HK-2 (cell line): ENCODE data around the gene KIAA0753.
"Not testable (repeated sequence)": the region's sequence is repeated elsewhere in the genome, so short reads cannot be mapped to it uniquely, and the experiment has no call there.

ENCODE experiments used
- DNase-seq: peaks from one replicate; pipeline ENCODE4 v3.0.0-alpha.2; 2018; ENCODE audit not compliant: unreplicated experiment

KIAA0753 gene

GRCh38 chr17:6596941-6597340 lies 43.6 kb downstream of the KIAA0753 start:
- no peak for DNase-seq

- no peak for DNase-seq
Measured at GRCh38 chr17:6596511-6596910, 44.0 kb downstream of the KIAA0753 start.

DNA sequence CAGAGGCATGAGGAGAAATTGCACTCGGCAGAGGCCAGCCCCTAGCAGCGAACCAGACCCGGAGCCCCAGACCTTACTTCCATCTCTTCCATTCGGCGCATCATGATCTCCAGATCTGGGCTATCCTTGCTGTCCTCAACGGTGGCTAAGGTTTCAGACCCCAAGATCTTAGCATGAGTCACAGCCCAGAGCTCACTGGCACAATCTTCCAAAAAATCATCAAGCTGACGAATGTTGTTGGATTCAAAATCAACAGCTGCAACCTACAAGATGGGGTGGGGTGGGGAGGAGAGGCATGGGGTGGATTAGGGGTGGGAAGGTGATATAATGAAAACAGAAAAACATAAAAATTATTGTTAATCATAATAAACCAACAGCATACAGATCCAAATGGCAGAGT lies 44.4 kb downstream of the KIAA0753 start:
- no peak for DNase-seq

GRCh38 chr17:6593371-6593770 lies 47.1 kb downstream of the KIAA0753 start:
- DNase-seq: not testable (repeated sequence)

GRCh38 chr17:6592173-6592572 lies 48.3 kb downstream of the KIAA0753 start:
- DNase-seq: peak; percentile 48

GRCh38 chr17:6591599-6592158 lies 48.8 kb downstream of the KIAA0753 start:
- DNase-seq: peak; percentile 67

DNA sequence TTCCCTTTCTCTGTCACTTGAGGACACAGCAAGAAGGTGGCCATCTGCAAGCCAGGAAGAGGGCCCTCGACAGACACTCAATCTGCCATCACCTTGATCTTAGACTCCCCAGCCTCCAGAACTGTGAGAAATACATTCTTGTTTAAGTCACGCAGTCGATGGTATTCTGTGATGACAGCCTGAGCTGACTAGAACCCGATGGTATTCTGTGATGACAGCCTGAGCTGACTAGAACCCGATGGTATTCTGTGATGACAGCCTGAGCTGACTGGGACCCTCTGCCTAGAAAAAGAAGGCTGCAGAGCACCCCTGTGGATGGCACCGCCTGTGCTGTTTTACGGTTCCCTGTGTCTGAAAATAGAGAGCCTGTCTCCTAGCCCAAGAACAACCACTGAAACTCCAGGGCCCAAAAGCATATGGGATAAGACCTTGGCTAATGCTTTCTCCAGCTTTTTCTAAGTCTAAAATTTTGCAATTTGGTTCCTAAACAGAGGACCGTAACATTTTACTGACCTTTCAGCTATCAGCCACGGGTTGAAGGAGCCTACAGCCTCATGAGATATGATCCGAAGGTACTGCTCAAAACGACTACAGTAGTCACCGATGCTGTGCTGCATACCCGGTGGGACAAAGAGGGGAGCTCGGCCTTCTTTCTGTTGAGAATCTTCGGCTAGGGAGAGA lies 51.1 kb downstream of the KIAA0753 start:
- no peak for DNase-seq

- DNase-seq: no peak
Measured at GRCh38 chr17:6588165-6588564, 52.3 kb downstream of the KIAA0753 start.

GRCh38 chr17:6587310-6587709 lies 53.2 kb downstream of the KIAA0753 start:
- DNase-seq: no peak

DNA sequence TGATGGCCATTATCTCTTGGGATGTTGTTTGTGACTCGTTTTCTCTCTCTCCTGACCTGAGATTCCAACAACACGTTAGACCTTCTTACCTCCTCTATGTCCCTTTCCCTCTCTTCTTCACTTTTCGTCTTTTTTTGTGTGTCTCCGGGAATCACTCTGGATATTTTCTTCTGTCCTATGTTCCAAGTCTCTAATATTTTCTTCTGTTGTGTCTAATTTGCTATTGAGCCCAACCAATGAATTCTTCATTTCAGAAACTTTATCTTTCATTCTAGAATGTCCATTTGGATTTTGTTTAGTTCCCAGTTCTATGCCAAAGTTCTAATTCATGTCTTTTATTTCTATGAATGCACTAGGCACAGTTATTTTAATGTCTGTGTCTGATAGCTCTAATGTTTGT lies 57.1 kb downstream of the KIAA0753 start:
- no peak for DNase-seq

DNA sequence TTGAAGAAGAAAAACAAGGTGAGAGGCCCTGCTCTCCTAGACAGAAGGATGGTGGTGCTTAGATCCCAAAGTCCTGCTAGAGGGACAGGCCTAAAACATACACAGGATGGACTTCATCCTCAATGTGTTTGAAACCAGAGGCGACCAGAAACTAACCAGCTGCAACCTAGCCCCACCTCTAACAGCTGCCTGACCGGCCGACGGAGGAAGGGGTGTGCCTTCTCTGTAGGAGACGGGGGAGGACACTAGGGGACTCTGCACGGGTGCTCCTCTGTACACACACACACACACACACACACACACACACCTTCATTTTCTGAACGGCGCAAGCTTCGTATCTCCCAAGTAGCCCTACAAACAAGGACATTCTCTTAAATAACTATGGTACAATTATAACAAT lies 59.9 kb downstream of the KIAA0753 start:
- no peak for DNase-seq

DNA sequence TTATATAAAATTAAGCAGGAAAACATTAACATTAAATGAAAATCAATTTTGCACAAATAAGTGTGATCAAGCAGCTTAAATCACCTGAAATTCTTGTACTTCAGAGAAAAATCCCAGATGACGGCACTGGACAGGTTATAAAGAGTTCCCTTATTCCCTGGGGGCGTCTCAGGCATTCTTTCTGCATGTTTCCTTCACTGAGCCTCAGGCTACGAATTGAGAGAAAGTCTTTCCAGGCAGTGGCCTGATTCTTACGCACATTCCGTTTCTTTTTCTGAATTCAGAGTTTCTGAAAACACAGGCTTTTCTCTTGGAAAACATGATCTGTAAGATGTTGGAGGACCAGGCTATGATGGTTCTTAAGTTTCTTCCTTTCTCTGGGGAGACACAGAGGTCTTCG lies 62.0 kb downstream of the KIAA0753 start:
- no peak for DNase-seq

GRCh38 chr17:6577686-6578263 lies 62.7 kb downstream of the KIAA0753 start:
- DNase-seq: no peak

GRCh38 chr17:6576038-6576785 lies 64.3 kb downstream of the KIAA0753 start:
- DNase-seq: no peak

DNA sequence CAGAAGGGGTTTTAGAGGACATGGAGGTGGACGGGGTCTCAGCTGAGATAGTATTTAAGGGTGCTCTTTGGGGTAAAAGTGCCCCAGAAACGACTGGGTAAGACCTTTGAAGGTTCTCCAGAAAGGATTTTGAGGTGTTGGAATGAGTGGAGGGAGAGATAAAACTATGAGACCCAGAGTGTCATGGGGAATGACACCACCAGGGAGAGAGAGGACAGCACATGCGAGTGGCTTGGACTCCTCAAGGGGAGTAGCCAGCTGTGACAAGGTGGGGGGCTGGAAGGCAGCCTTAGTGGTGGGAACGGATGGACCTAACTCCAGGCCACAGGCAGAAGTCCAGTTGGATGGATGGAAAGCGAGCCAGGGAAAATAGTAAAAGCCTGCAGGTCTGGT lies 64.9 kb downstream of the KIAA0753 start:
- no peak for DNase-seq

- DNase-seq: peak; percentile 75
Measured at GRCh38 chr17:6574687-6575595, 65.6 kb downstream of the KIAA0753 start.

DNA sequence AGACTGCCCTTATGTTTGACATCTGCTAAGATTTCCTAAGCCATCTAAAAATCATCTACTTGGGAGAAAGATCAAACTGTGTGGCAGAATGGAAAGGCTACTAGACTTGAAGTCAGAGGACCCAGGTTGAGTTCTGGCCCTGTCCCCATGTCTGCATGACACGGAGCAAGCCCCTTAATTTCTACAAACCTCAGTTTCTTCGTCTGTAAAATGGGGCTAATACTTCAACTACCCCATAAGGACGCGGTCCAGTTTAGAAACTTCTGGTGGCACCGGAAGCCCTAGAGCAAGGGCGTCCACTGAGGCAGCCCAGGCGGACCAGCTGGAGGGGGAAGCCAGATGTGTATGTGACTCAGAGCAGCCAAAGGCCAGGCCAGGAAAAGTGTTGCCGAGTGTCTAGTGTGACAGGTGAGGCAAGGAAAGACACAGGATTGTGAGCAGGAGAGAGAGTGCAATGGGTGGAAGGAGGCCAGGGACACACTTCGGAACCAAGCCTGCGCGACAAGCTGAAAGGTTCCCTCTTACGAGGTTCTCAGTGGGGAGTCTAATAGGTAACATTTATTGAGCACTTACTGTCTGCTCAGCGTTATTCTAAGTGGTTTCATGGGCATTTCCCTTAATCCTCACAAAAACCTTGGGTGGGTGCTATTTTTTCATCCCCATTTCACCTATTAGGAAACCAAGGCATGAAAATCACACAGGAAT lies 66.4 kb downstream of the KIAA0753 start:
- DNase-seq: no peak

DNA sequence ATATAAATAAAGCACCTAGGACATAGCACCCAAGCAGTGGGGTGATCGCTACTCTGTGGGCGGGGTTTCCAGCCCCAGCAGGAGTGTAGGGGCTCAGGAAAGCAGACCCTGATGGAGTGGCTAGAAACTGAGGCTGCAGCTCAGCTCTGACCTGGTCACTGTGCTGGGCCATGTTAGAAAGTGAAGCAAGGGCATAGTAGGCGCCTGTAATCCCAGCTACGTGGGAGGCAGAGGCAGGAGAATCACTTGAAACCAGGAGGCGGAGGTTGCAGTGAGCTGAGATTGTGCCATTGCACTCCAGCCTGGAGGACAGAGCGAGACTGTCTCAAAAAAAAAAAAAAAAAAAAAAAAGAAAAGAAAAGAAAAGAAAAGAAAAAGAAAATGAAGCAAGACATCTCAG lies 67.0 kb downstream of the KIAA0753 start:
- not testable (repeated sequence) for DNase-seq

DNA sequence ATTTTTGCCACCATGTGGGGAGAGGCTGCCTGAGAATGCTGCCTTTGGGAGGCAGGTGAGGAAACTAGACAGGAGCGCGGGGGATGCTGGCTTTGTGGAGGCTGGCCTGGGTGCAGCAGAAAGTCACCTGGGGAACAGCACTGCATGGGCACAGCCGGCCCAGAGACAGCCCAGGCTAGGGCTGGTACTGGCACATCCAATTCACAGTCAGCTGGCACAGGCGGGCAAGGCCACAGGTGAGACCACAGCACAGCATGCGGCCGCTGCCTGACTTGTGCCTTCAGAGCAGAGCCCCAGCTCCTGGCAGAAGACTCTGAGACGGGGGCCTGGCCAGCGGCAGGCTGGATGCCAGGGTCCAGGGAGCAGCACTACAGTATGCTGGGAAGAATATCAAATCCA lies 67.5 kb downstream of the KIAA0753 start:
- no peak for DNase-seq

GRCh38 chr17:6571452-6571781 lies 69.1 kb downstream of the KIAA0753 start:
- DNase-seq: no peak

GRCh38 chr17:6570731-6571451 lies 69.6 kb downstream of the KIAA0753 start:
- DNase-seq: no peak
